ENCODE data around the gene LRRC27. TPM values are rescaled to one million over a fixed set of nuclear protein-coding genes. Genes with fewer than 3 reads are reported as not detected.

The LRRC27 gene
- total RNA-seq, 6 experiments from 2014 or later = 2.2 to 5.4 (median 3.2) TPM

DNA sequence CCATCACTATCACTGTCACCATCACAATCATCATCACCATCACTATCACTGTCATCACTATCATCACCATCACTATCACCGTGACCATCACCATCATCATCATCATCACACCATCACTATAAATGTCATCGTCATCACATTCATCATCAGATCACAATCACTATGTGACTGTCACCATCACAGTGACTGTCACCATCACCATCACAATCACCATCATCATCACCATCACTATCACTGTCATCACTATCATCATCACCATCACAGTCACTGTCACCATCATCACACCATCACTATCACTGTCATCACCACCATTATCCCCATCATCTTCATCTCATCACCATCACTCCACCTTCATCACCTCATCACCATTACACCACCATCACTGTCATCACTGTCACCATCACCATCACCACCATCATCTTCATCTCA lies 96.0 kb downstream of the LRRC27 start:
- intact Hi-C loops (cut with DNase I) = no loop called here
- 94% methylated on average over 2 of the region's 2 CpGs for WGBS (ENCODE audit: insufficient coverage, low coverage, low lambda C conversion rate, missing lambda C conversion rate)
- Histone ChIP-seq H3K27ac (no peak overlapping the region), H3K4me1 (no peaks in the 10 kb centered on the region), H3K9me3 (no peaks in the 10 kb centered on the region), H3K4me3 (no peak overlapping the region), H3K27me3 (no peaks in the 10 kb centered on the region), H3K36me3 (no peaks in the 10 kb centered on the region)
- ATAC-seq (no peak), DNase-seq (no peak)
- no peak for TF ChIP-seq POLR2A (IDR thresholded peaks at IDR 0.05)
- TF ChIP-seq, protein P1, sequence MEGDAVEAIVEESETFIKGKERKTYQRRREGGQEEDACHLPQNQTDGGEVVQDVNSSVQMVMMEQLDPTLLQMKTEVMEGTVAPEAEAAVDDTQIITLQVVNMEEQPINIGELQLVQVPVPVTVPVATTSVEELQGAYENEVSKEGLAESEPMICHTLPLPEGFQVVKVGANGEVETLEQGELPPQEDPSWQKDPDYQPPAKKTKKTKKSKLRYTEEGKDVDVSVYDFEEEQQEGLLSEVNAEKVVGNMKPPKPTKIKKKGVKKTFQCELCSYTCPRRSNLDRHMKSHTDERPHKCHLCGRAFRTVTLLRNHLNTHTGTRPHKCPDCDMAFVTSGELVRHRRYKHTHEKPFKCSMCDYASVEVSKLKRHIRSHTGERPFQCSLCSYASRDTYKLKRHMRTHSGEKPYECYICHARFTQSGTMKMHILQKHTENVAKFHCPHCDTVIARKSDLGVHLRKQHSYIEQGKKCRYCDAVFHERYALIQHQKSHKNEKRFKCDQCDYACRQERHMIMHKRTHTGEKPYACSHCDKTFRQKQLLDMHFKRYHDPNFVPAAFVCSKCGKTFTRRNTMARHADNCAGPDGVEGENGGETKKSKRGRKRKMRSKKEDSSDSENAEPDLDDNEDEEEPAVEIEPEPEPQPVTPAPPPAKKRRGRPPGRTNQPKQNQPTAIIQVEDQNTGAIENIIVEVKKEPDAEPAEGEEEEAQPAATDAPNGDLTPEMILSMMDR (IDR thresholded peaks at IDR 0.05) = no peak

DNA sequence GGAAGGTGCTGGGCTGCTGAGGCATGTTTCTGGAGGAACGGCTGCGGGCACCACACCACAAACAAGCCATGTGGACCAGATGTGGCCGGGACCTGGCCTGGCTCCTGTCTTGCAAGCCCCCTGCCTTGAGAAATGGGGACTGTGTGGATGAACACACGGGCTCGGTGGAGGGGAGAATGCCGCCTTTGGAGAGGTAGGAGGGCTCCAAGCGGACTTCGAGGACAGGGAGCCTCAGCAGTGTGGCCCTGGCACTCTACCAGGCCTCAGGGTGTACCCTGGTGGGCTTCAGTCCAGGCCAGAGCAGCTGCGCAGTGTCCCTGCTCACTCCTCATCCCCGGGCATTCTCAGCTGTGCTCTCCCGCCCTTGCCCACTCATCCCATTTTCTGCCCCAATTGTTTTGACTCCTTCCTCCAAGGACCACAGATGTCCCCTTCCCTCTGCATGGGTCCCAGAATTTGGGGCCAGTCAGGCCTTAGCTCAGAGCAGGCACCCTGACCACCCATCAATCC lies 96.5 kb downstream of the LRRC27 start:
- no peak for TF ChIP-seq POLR2A (IDR thresholded peaks at IDR 0.05)
- TF ChIP-seq, protein P1 (IDR thresholded peaks at IDR 0.05) = no peak
- H3K9me3 ChIP-seq = no peaks in the 10 kb centered on the region
- no peaks in the 10 kb centered on the region for H3K4me1 ChIP-seq
- intact Hi-C loops (cut with DNase I) = no loop called here
- 93% methylated on average over 3 of the region's 11 CpGs for WGBS (ENCODE audit: insufficient coverage, low coverage, low lambda C conversion rate, missing lambda C conversion rate)
- no peaks in the 10 kb centered on the region for H3K27me3 ChIP-seq
- ATAC-seq = no peak
- H3K36me3 ChIP-seq = no peaks in the 10 kb centered on the region
- H3K4me3 ChIP-seq = no peak overlapping the region
- no peak overlapping the region for H3K27ac ChIP-seq
- no peak for DNase-seq

Other genes starting within 250 kb of the LRRC27 start
- gene DPYSL4, start 145.2 kb upstream of the LRRC27 start, total RNA-seq = under 1 TPM in 3 of 6 experiments, not detected in 3; 0.24 to 0.31 (median 0.25) TPM
- gene STK32C, start 24.2 kb upstream of the LRRC27 start, total RNA-seq = 1 to 10 TPM; 1.6 to 3.5 (median 2.1) TPM
- 10 to 100 TPM in 1 of 6 experiments, 1 to 10 TPM in 5; 3.0 to 12.2 (median 5.1) TPM for gene PWWP2B, start 65.0 kb downstream of the LRRC27 start, total RNA-seq
- 10 to 100 TPM; 12.5 to 24.6 (median 16.9) TPM for gene INPP5A, start 205.6 kb downstream of the LRRC27 start, total RNA-seq